BJ (cell line): ENCODE measurements around the gene HSPB7. TPM values are rescaled to one million over a fixed set of nuclear protein-coding genes. Genes with fewer than 3 reads are reported as not detected.
"Not testable (repeated sequence)": the region's sequence is repeated elsewhere in the genome, so short reads cannot be mapped to it uniquely, and the experiment has no call there.

Experiments
- CTCF ChIA-PET: fragments of 350-600 bp; formaldehyde crosslinking; extraction: SDS; loops from one replicate; lab custom pipeline; 2021; ENCODE audit warnings: antibody characterized with exemption, inconsistent platforms; lab: Yijun Ruan, JAX
- POLR2A ChIA-PET: fragments of 300-600 bp; sonication (Branson Sonifier 250); formaldehyde crosslinking; extraction: SDS; loops from one replicate; lab custom pipeline; 2021; ENCODE audit warnings: antibody characterized with exemption; lab: Charles Lee
- DNase-seq: peaks from one replicate; pipeline ENCODE4 v3.0.0-alpha.2; 2011; ENCODE audit warnings: low read depth
- H3K27me3 ChIP-seq: 2 replicates; pipeline ENCODE4 v1.6.0; 2011; ENCODE audit warnings: low read length; ENCODE audit not compliant: control insufficient read depth, insufficient read depth
- H3K36me3 ChIP-seq: 2 replicates; pipeline ENCODE4 v1.5.1; 2011; ENCODE audit warnings: low read length; ENCODE audit not compliant: control insufficient read depth, insufficient read depth
- H3K4me3 ChIP-seq: 2 replicates; pipeline ENCODE4 v1.5.1; 2011; ENCODE audit warnings: low read depth, mild to moderate bottlenecking, control low read depth, low read length
- CTCF ChIP-seq: IDR thresholded peaks from 2 replicates; pipeline ENCODE4 v1.5.1; 2011; ENCODE audit warnings: low read depth, mild to moderate bottlenecking, control low read depth, inconsistent platforms, low read length, moderate library complexity; ENCODE audit not compliant: insufficient read depth
- polyA plus RNA-seq: library from polyadenylated mRNA; depleted of rRNA; stranded (reverse); fragments of >200 nt; gene quantifications from 2 replicates; pipeline ENCODE4 v1.2.3, GENCODE V29; 2011

HSPB7 gene
- polyA plus RNA-seq, 1 experiment, result 66.6 TPM

- Histone ChIP-seq H3K27me3 (no peaks in the 10 kb centered on the region), H3K4me3 (no peak overlapping the region), H3K36me3 (no peaks in the 10 kb centered on the region)
- CTCF ChIA-PET, result interaction anchor here (1.4 to 7.3 kb wide), 3 partner anchors 11 to 213 kb away, joined by 6 to 66 read pairs (median 16); no protein-coding TSS in a partner anchor
- POLR2A ChIA-PET, result no interaction called here
- no peak for DNase-seq
- no peak for TF ChIP-seq CTCF
These were observed 12.2 kb downstream of the HSPB7 start for GRCh38 chr1:16005597-16005996.

GRCh38 chr1:16001274-16001673 is 16.6 kb downstream of the HSPB7 start:
- DNase-seq, H3K36me3 ChIP-seq, POLR2A ChIA-PET, H3K27me3 ChIP-seq, H3K4me3 ChIP-seq: not testable (repeated sequence)
- CTCF ChIA-PET, result interaction anchor here (1.6 kb wide), 1 partner anchor 210 kb away, joined by 7 read pairs; no protein-coding TSS in a partner anchor

- no peak overlapping the region for H3K4me3 ChIP-seq
- no peak for TF ChIP-seq CTCF
- no peak for DNase-seq
- H3K27me3 ChIP-seq, result peaks cover 3% of the 10 kb centered on the region
- H3K36me3 ChIP-seq, result no peaks in the 10 kb centered on the region
- POLR2A ChIA-PET, result no interaction called here
- CTCF ChIA-PET, result interaction anchor here (1.3 to 3.4 kb wide), 4 partner anchors 10 to 210 kb away, joined by 3 to 15 read pairs (median 13); no protein-coding TSS in a partner anchor
These were observed 18.9 kb downstream of the HSPB7 start for GRCh38 chr1:15998929-15999328.

GRCh38 chr1:15997637-15998280 is 20.1 kb downstream of the HSPB7 start:
- ChIA-PET POLR2A (no interaction called here), CTCF (interaction anchor here (0.8 to 3.4 kb wide), 7 partner anchors 11 to 209 kb away, joined by 3 to 15 read pairs (median 4); no protein-coding TSS in a partner anchor)

GRCh38 chr1:15997076-15997585 is 20.7 kb downstream of the HSPB7 start:
- no peaks in the 10 kb centered on the region for H3K36me3 ChIP-seq
- ChIA-PET CTCF (interaction anchor here (0.8 to 3.4 kb wide), 6 partner anchors 11 to 206 kb away, joined by 3 to 15 read pairs (median 8); no protein-coding TSS in a partner anchor), POLR2A (no interaction called here)
- H3K4me3 ChIP-seq, result no peak overlapping the region
- no peak for DNase-seq
- TF ChIP-seq CTCF, result no peak
- peaks cover 3% of the 10 kb centered on the region for H3K27me3 ChIP-seq

More at GRCh38 chr1:15997637-15998280, 20.1 kb downstream of the HSPB7 start:
- Histone ChIP-seq H3K27me3 (peaks cover 3% of the 10 kb centered on the region), H3K4me3 (no peak overlapping the region), H3K36me3 (no peaks in the 10 kb centered on the region)
- DNase-seq, result no peak
- no peak for TF ChIP-seq CTCF
